Panc1 (cell line): ENCODE measurements around the gene LRR1. TPM values are rescaled to one million over a fixed set of nuclear protein-coding genes. Genes with fewer than 3 reads are reported as not detected.
A peak's percentile ranks its signal among the peaks of the same experiment; 100 is the strongest.

Experiments used
- ATAC-seq: fragments of 200-7000 bp; cut with Tn5 transposase; 2 replicates; pipeline ENCODE4 v1.9.1; 2020; ENCODE audit warnings: mild to moderate bottlenecking, moderate library complexity
- BruUV-seq: library from RNA; stranded (reverse); fragments of 400-500 nt; replicated peaks from 2 replicates; lab custom pipeline; 2021; lab: Mats Ljungman, UMichigan
- CTCF ChIA-PET: fragments of 300-600 bp; sonication (Branson Sonifier 250); formaldehyde crosslinking; loops from one replicate; lab custom pipeline; 2022; ENCODE audit warnings: antibody characterized with exemption; lab: Charles Lee
- POLR2A ChIA-PET: fragments of 300-600 bp; sonication (Branson Sonifier 250); formaldehyde crosslinking; loops from one replicate; lab custom pipeline; 2022; ENCODE audit warnings: antibody characterized with exemption; lab: Charles Lee
- DNase-seq: peaks from one replicate; pipeline ENCODE4 v3.0.0-alpha.2; 2010; ENCODE audit warnings: low read depth, low spot score
- H3K27ac ChIP-seq: 2 replicates; pipeline ENCODE4 v1.5.1; 2011; ENCODE audit warnings: mild to moderate bottlenecking, low read length, inconsistent platforms
- H3K27me3 ChIP-seq: fragments of 200-500 bp; sonication (Bioruptor generic); 2 replicates; pipeline ENCODE4 v1.6.0; 2014; ENCODE audit warnings: low read length, inconsistent platforms; ENCODE audit not compliant: control insufficient read depth, insufficient read depth
- H3K36me3 ChIP-seq: fragments of 200-500 bp; sonication (Bioruptor generic); 2 replicates; pipeline ENCODE4 v1.5.1; 2014; ENCODE audit warnings: inconsistent platforms, mild to moderate bottlenecking, low read length, moderate library complexity; ENCODE audit not compliant: control insufficient read depth, insufficient read depth
- H3K4me1 ChIP-seq: 2 replicates; pipeline ENCODE4 v1.5.1; 2011; ENCODE audit warnings: inconsistent platforms, mild to moderate bottlenecking, low read length, moderate library complexity; ENCODE audit not compliant: control insufficient read depth, insufficient read depth
- H3K4me3 ChIP-seq, 2 experiments: 2 replicates each; pipeline ENCODE4 v1.5.1; 2011 to 2012; ENCODE audit warnings: low read depth in 2 of 2, low read length in 2 of 2, mild to moderate bottlenecking in 2 of 2, inconsistent platforms in 1 of 2, moderate library complexity in 1 of 2
- H3K9me3 ChIP-seq: fragments of 200-500 bp; sonication (Bioruptor generic); 2 replicates; pipeline ENCODE4 v1.5.1; 2014; ENCODE audit warnings: low read depth, mild to moderate bottlenecking, inconsistent platforms, low read length, moderate library complexity; ENCODE audit not compliant: control insufficient read depth, insufficient read depth
- REST ChIP-seq, 2 experiments: IDR thresholded peaks; 2 replicates each; pipeline ENCODE4 v1.6.1; 2011 to 2012; ENCODE audit warnings: low read depth in 2 of 2, control low read depth in 1 of 2, low read length in 1 of 2, mild to moderate bottlenecking in 1 of 2, moderate library complexity in 1 of 2; ENCODE audit not compliant: insufficient read depth in 1 of 2
- SIN3A ChIP-seq: IDR thresholded peaks from 2 replicates; pipeline ENCODE4 v1.6.1; 2012; ENCODE audit warnings: low read depth, mild to moderate bottlenecking, low read length, moderate library complexity, borderline replicate concordance; ENCODE audit not compliant: insufficient read depth
- TCF7L2 ChIP-seq: IDR thresholded peaks from 2 replicates; pipeline ENCODE4 v1.6.1; 2011; ENCODE audit warnings: mild to moderate bottlenecking, low read depth, low read length, inconsistent platforms
- in situ Hi-C: cut with HindIII; loops from 2 replicates; pipeline ENCODE4 v1.10.0; 2016; ENCODE audit warnings: low sequenced_read_pairs, low pct_unique_long_range_greater_than_20kb
- intact Hi-C: fragments of 100-400 bp; cut with micrococcal nuclease; formaldehyde crosslinking; loops from one replicate; pipeline ENCODE4 v1.10.0; 2022; ENCODE audit not compliant: unreplicated experiment
- total RNA-seq: library from RNA; stranded (reverse); gene quantifications from one replicate; pipeline ENCODE4 v1.2.1, GENCODE V29; 2021; ENCODE audit not compliant: unreplicated experiment
- TF ChIP-seq, protein P1 (sequence below): fragments of 450-650 bp; IDR thresholded peaks from 2 replicates; pipeline ENCODE4 v1.5.1; 2017; ENCODE audit warnings: mild to moderate bottlenecking

The LRR1 gene
- total RNA-seq, 1 experiment from 2014 or later: 23.3 TPM

DNA sequence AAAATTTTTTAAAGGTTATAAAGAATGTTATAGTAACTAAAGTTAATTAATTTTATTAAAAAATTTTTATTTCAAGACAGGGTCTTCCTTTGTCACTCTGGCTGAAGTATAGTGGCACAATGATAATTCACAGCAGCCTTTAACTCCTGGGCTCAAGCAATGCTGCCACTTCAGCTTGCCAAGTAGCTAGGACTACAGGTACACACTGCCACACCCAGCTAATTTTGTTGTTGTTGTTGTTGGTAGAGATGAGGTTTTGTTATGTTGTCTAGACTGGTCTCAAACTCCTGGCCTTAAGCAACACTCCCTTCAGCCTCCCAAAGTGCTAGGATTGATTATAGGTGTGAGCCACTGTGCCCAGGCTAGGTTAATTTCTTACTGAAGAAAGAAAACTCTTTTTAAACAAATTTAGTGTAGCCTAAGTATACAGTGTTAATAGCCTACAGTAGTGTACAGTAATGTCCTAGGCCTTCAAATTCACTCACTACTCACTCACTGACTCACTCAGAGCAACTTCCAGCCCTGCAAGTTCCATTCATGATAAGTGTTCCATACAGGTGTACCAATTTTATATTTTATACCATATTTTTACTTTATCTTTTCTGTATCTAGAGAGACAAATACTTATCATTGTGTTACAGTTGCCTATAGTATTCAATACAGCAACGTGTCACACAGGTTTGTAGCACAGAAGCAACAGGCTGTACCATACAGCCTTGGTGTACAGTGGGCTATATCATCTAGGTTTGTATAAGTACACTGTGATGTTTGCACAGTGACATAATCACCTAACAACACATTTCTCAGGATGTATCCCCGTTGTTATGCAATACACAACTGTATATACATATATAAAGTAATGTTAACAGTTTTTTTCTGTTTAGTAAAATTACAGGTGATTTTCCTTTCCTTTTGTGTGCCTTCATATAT lies 61.1 kb downstream of the LRR1 start:
- H3K9me3 ChIP-seq: no peaks in the 10 kb centered on the region
- CTCF ChIA-PET: no interaction called here
- BruUV-seq: no TSS peak
- H3K36me3 ChIP-seq: peaks cover 2% of the 10 kb centered on the region; the same call in 1 of the 2 replicates
- intact Hi-C loops: no loop called here
- H3K27ac ChIP-seq: no peak overlapping the region
- H3K4me3 ChIP-seq: no peak overlapping the region
- peak; percentile 69; the same call in 1 of the 2 replicates for ATAC-seq
- TF ChIP-seq TCF7L2 (no peak), SIN3A (no peak), REST (IDR thresholded peaks at IDR 0.05; ENCODE audit: insufficient read depth in 1 of 2, low read depth in 2 of 2, low read length in 1 of 2) (no peak)
- TF ChIP-seq, protein P1, sequence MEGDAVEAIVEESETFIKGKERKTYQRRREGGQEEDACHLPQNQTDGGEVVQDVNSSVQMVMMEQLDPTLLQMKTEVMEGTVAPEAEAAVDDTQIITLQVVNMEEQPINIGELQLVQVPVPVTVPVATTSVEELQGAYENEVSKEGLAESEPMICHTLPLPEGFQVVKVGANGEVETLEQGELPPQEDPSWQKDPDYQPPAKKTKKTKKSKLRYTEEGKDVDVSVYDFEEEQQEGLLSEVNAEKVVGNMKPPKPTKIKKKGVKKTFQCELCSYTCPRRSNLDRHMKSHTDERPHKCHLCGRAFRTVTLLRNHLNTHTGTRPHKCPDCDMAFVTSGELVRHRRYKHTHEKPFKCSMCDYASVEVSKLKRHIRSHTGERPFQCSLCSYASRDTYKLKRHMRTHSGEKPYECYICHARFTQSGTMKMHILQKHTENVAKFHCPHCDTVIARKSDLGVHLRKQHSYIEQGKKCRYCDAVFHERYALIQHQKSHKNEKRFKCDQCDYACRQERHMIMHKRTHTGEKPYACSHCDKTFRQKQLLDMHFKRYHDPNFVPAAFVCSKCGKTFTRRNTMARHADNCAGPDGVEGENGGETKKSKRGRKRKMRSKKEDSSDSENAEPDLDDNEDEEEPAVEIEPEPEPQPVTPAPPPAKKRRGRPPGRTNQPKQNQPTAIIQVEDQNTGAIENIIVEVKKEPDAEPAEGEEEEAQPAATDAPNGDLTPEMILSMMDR: no peak
- in situ Hi-C loops: no loop called here
- peak; percentile 65 for DNase-seq
- POLR2A ChIA-PET: no interaction called here
- H3K27me3 ChIP-seq: no peaks in the 10 kb centered on the region
- no peaks in the 10 kb centered on the region for H3K4me1 ChIP-seq

Other genes with a start within 250 kb of the LRR1 start
- gene RPS29, start 12.6 kb upstream of the LRR1 start, total RNA-seq: 866 TPM
- 136 TPM for gene RPL36AL, start 21.7 kb downstream of the LRR1 start, total RNA-seq
- gene MGAT2, start 21.9 kb downstream of the LRR1 start, total RNA-seq: 51.4 TPM
- 8.2 TPM for gene DNAAF2, start 36.3 kb downstream of the LRR1 start, total RNA-seq
- 17.4 TPM for gene POLE2, start 89.3 kb downstream of the LRR1 start, total RNA-seq
- gene KLHDC1, start 94.2 kb downstream of the LRR1 start, total RNA-seq: 1.3 TPM
- 24.5 TPM for gene KLHDC2, start 169.2 kb downstream of the LRR1 start, total RNA-seq